HG02571 (cell line): ENCODE data around the gene ALDH1B1.

Experiments
- ATAC-seq: cut with Tn5 transposase; IDR thresholded peaks from one replicate; pipeline ENCODE4 v1.9.1; 2021; ENCODE audit warnings: mild to moderate bottlenecking, moderate library complexity; ENCODE audit not compliant: unreplicated experiment

Gene ALDH1B1

GRCh38 chr9:38413283-38413682, 20.8 kb downstream of the ALDH1B1 start:
- no peak for ATAC-seq

DNA sequence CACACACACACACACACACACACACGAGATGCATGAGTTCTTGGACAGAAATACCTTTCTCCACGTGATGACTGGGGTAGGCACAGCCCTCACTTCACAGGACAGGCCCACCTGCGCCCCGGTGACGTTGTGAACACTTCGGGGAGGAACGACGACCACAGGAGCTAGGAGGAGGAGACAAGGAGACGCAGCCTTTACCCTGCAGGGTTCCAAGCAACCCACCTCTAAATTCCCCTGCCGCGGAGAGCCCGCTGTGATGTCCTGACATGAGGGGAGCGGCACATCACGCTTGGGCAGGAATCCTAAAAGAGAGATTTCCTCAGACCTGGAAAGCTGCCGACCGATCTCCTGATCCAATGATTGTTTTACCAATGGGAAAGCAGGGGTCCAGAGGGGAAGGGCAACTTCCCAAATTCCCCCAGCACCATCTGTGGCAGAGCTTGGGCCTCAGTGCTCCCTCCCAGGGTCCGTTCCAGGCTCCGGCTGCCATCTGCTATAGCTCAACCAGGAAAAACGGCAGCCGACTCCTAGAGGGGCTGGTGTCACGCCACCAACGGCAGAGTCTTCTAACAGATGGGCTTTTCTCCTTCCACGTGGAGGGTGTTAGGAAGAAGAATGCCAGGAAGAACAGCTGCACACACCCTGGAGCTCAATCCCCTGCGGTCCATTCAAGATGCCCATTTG, 21.7 kb downstream of the ALDH1B1 start:
- ATAC-seq, result no peak

DNA sequence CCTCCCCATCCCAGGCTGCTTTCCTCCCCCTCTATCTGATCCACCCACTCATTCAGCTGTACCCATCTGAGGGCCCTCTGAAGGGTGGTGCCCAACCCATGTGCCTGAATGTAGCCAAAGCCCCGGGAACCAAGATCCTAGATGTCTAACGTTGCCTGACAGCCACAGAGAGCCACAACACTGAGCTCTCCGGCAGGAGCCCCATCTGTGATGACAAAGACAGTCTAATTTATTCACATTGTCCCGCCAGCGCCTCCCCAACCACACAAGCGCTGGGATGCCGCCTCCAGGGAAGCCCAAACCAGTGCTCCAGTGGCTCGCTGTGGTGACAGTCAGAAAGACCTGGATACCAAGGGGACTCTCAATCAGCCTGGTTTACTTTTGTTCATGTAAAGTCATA, 23.4 kb downstream of the ALDH1B1 start:
- no peak for ATAC-seq

GRCh38 chr9:38416461-38416860, 24.0 kb downstream of the ALDH1B1 start:
- ATAC-seq, result no peak

DNA sequence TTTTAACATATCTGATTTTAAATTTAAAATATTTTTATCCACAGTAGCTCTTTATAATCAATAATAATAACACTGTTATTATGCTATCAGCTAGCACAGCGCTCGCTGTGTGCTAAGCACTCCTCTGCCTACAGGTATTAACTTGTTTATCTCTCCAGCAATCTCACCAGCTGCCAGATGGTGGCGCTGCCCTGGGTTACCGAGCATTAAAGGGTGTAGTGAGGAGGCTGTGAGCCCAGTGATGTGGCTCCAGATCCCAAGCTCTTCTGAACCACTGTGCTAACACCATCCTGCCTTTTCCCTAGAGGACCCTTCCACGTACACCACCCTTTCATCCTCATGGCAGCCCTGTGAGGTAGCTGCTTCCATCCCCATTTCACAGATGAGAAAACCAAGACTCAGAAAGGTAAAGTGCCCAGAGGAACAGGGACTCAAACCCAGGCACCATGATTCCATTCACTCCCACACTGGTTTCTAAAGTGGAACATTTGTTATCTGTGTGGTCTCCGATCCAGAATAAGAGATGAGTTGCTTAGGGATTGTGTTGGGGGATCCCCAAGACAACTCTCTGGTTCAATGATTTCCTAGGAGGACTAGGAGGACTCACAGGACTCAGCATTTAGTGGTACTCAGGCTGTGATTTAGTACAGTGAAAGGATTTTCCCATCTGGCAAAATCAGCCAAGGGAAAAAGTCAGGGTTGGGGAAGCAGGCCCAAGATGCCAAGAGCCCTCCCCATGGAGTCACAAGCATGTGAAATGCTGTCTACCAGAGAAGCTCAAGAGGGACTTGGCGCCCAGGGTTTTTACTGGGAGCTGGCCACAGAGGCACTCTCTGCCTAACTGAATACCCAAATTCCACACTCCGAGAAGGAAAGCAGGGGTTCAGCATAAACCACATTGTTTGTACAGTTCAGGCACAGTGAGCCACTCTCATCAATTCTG, 24.8 kb downstream of the ALDH1B1 start:
- no peak for ATAC-seq

- ATAC-seq, result no peak
Observed at GRCh38 chr9:38418366-38418765, 25.9 kb downstream of the ALDH1B1 start.

DNA sequence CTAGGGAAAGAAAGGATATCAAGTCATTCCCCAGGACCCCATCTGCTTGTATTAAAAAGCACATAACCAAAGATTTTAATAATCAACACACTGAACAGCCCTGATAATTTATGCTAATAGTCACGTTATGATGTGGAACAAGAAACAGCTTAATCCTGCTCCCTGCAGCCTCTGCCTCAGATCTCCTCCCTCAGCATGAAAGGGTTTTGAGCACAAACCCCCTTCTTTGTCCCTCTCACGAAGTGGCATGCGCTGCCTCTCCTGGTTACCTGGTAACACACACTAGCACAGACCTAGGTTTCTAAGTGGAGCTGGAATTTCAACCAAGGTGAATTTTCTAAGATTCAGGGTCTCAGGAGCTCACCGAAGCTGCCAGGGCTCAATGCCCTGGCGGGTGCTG, 26.7 kb downstream of the ALDH1B1 start:
- ATAC-seq, result no peak

DNA sequence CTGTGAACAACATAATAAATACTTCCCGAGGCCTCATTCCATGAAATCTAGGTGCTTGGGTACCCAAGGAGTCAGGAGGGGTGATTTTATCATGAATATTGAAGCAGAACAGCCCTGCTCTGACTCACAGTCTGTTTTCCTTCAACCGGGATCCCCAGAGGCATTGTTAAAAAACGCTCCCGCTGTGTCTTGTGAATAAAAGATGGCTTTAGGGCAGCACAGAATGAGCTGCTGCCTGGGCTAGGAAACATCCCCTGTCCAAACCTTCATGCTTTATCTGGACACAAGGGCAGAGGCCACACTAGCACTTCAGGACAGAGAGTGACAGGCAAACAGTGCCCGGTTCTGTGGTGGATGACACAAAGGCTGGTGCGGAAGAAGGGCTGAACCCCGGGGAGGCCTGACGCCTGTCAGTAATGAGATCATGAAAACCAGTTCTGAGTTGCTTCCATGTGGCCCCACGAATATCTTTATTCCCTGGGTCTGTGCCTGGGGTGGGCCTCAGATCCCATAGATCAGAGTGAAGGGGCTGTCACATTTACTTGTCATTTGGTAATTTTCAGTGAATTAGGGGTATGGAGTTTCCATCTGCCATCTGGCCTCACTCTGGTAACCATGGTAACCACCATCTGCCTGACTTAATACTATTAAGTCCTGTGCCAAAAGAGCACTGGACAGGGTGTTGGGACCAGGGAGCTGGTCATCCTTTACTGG, 29.2 kb downstream of the ALDH1B1 start:
- no peak for ATAC-seq

DNA sequence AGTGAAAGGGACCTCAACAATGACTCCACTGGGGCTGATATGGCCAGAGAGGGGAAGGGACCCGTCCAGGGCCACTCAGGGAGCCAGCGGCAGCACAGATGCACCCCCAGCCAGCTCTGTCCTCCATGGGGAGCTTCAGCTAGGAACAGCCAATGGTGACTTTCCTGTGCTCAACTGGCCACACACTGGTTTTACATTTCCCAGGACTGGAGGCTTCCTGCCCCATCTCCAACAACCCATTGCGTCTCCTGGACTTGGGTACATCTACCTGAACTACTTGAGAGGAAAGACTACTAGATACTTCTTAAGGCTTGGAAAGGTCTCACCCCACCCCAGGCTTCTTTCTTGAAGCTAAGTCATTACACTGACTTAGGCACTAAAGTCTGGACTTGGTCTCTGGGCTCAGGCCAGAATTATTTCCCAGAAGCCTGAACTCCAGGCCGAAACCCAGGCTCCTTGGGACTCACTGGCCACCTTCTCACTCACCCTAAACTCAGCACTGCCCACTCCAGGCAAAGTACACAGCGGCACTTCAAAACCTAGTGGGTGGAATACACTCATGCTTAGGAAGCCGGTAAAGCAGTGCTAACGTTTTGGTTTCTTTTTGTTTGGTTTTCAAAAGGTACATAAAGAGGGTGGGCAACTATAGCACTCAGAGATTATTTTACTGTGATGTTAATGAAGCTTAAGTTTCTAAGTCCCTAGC, 30.2 kb downstream of the ALDH1B1 start:
- ATAC-seq, result no peak

- ATAC-seq, result no peak
Observed at GRCh38 chr9:38423273-38423972, 30.9 kb downstream of the ALDH1B1 start.

DNA sequence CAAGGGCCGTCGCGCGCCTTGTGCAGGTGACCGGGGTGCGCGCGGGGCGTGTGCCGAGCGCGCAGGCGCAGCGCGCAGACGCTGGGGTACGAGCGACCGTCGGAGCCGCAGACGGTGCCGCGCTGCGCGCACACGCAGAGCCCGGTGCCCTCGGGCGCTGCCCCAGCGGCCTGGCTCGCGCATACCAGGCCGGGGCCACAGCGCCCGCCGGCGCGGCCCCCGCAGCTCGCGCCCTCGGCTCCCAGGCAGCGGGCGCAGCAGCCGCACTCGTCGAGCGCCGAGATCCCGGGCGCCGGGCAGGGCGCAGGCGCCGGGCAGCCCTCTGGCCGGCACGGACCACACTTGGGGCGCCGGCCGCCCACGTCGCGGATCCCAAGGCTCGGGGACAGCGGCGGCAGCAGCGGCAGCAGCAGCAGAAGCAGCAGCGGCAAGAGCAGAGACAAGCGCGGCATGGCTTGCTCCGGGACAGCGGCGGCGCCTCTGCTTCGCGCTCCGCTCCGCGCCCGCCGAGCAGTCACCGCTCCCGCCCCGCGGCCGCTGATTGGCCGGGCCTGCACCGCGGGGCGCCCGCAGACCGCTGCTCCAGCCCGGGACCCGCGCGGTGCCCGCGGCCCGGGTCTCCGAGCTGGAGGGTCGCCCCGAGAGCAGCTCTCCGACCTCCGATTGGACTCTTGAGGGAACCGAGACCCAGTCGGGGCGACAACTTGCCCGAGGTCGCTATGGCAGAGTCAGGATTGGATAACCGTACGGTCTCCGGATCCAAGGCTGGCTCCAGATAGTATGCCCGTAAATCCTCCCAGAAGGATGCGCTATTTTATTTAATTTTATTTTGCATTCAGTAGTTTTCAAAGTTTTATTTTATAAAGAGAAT, 31.7 kb downstream of the ALDH1B1 start, which contains the start of gene IGFBPL1:
TSS of gene IGFBPL1 (minus strand) at position 482 of the 871 bp plus-strand sequence. CDS start at position 452, 30 bp downstream.
- ATAC-seq, result no peak

DNA sequence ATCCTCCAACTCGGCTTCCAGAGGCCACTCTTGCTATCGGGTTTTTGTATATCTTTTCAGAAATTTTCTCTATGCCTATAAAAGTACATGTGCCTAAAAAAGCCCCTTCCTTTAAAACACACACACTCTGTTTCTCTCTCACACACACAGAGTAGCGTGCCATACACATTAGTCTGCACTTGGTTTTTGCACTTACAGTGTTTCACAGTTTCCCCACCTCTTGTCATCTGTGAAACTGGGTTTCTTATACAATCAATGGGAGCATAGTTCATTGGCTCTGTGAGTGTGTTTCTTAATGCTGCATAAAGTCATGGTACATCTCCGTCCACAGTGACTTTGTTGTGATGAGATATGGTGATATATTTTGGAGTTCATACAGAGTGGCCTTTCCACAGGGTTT, 32.4 kb downstream of the ALDH1B1 start:
- no peak for ATAC-seq

DNA sequence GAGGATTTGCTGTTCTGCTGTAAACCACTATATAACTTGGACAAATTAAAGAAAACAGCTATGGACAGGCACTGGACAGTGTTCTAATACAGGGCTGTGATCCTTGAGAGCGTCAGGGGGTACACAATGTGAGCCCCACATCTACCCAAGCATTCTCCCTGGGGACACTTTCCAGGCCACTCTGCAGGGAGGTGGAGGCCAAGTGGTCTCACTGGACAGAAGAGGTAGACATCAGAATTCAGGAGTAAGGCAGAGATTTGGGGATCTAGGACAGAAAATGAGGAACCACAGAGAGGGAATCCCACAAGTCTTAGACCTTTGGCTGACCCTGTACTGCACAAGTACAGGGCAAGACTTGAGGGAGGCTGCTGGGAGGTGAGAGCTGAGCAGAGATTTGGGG, 35.6 kb downstream of the ALDH1B1 start:
- ATAC-seq, result no peak

GRCh38 chr9:38431116-38431515, 38.6 kb downstream of the ALDH1B1 start:
- ATAC-seq, result no peak

GRCh38 chr9:38432922-38433510, 40.5 kb downstream of the ALDH1B1 start:
- no peak for ATAC-seq

DNA sequence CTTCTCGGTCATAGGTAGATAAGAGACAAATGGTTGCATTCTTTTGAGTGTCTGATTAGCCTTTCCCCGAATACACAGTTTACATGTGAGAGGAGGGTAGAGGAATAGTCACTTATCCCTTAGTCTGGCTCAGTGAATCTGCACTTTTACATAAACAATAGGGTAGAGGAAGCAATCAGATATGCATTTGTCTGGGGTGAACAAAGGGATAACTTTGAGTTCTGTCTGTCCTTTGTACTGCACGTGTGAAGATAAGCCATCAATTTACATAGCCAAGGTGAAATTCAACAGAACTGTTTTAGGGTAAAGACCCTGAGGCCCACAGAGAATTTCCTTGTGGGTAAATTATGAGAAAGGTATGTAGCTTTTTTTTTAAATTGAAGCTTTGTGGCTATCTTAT, 41.9 kb downstream of the ALDH1B1 start:
- no peak for ATAC-seq

GRCh38 chr9:38434853-38435252, 42.4 kb downstream of the ALDH1B1 start:
- ATAC-seq, result no peak

GRCh38 chr9:38435521-38435920, 43.0 kb downstream of the ALDH1B1 start:
- no peak for ATAC-seq

DNA sequence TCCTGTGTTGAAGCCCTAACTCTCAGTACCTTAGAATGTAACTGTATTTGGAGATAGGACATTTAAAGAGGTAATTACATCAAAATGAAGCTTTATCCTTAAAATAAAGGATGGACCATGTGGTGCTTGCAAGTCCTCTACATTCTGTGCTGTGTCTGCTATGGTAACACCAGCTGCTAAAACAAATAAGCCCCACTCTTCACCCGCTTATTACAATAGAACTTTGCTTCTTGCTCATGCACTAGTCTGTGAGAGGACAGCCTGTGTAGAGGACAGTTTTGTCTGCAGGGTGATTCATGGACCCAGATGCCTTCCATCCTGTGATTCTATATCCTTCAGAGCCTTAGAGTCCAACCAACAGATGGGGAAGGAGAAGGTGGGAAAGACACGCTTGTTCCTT, 44.2 kb downstream of the ALDH1B1 start:
- ATAC-seq, result no peak
